ENCODE measurements around the gene RNF150. TPM values are rescaled to one million over a fixed set of nuclear protein-coding genes. Genes with fewer than 3 reads are reported as not detected.

Gene RNF150
- total and polyA plus RNA-seq, 2 of the 8 experiments (the other 6 are each of a cell fraction or from before 2014, with no cell fraction given) = 3.4 to 4.8 TPM

DNA sequence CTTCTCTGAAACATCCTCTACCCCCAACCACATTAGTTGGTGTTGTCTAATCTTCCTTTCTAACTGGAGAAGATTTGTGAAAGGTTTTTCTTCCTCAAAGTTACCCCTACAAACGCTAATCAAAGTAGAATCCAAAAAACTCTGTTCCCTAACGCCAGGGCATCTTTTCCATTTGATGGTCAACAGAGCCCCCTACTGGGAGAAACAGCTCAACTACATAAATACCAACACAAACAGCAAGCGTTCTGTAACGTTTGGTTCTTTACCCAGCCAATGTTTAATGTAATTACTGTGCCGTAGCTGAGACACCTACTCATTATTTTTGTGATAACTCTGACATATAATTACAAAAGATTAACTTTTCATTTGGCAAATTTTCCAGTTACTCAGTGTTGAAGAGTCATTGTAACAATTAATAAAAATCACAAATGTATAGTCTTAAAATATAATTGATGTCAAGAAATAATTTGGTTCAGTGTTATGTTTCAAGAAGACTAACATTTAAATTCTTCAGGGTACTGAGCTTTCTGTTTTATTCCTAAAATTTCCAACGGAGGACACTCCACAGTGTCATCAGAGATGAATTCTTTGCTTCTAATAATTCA, 282.1 kb downstream of the RNF150 start (continued):
- TF ChIP-seq, protein P1, sequence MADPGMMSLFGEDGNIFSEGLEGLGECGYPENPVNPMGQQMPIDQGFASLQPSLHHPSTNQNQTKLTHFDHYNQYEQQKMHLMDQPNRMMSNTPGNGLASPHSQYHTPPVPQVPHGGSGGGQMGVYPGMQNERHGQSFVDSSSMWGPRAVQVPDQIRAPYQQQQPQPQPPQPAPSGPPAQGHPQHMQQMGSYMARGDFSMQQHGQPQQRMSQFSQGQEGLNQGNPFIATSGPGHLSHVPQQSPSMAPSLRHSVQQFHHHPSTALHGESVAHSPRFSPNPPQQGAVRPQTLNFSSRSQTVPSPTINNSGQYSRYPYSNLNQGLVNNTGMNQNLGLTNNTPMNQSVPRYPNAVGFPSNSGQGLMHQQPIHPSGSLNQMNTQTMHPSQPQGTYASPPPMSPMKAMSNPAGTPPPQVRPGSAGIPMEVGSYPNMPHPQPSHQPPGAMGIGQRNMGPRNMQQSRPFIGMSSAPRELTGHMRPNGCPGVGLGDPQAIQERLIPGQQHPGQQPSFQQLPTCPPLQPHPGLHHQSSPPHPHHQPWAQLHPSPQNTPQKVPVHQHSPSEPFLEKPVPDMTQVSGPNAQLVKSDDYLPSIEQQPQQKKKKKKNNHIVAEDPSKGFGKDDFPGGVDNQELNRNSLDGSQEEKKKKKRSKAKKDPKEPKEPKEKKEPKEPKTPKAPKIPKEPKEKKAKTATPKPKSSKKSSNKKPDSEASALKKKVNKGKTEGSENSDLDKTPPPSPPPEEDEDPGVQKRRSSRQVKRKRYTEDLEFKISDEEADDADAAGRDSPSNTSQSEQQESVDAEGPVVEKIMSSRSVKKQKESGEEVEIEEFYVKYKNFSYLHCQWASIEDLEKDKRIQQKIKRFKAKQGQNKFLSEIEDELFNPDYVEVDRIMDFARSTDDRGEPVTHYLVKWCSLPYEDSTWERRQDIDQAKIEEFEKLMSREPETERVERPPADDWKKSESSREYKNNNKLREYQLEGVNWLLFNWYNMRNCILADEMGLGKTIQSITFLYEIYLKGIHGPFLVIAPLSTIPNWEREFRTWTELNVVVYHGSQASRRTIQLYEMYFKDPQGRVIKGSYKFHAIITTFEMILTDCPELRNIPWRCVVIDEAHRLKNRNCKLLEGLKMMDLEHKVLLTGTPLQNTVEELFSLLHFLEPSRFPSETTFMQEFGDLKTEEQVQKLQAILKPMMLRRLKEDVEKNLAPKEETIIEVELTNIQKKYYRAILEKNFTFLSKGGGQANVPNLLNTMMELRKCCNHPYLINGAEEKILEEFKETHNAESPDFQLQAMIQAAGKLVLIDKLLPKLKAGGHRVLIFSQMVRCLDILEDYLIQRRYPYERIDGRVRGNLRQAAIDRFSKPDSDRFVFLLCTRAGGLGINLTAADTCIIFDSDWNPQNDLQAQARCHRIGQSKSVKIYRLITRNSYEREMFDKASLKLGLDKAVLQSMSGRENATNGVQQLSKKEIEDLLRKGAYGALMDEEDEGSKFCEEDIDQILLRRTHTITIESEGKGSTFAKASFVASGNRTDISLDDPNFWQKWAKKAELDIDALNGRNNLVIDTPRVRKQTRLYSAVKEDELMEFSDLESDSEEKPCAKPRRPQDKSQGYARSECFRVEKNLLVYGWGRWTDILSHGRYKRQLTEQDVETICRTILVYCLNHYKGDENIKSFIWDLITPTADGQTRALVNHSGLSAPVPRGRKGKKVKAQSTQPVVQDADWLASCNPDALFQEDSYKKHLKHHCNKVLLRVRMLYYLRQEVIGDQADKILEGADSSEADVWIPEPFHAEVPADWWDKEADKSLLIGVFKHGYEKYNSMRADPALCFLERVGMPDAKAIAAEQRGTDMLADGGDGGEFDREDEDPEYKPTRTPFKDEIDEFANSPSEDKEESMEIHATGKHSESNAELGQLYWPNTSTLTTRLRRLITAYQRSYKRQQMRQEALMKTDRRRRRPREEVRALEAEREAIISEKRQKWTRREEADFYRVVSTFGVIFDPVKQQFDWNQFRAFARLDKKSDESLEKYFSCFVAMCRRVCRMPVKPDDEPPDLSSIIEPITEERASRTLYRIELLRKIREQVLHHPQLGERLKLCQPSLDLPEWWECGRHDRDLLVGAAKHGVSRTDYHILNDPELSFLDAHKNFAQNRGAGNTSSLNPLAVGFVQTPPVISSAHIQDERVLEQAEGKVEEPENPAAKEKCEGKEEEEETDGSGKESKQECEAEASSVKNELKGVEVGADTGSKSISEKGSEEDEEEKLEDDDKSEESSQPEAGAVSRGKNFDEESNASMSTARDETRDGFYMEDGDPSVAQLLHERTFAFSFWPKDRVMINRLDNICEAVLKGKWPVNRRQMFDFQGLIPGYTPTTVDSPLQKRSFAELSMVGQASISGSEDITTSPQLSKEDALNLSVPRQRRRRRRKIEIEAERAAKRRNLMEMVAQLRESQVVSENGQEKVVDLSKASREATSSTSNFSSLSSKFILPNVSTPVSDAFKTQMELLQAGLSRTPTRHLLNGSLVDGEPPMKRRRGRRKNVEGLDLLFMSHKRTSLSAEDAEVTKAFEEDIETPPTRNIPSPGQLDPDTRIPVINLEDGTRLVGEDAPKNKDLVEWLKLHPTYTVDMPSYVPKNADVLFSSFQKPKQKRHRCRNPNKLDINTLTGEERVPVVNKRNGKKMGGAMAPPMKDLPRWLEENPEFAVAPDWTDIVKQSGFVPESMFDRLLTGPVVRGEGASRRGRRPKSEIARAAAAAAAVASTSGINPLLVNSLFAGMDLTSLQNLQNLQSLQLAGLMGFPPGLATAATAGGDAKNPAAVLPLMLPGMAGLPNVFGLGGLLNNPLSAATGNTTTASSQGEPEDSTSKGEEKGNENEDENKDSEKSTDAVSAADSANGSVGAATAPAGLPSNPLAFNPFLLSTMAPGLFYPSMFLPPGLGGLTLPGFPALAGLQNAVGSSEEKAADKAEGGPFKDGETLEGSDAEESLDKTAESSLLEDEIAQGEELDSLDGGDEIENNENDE (IDR thresholded peaks at IDR 0.05; ENCODE audit: insufficient replicate concordance, low read length) = no peak
- TF ChIP-seq CBX5 (IDR thresholded peaks at IDR 0.05; ENCODE audit: low read depth, low read length) = no peak
- no peak for TF ChIP-seq RFX5 (IDR thresholded peaks at IDR 0.05; ENCODE audit: borderline replicate concordance, low read depth, low read length)
- TF ChIP-seq SIX5 (IDR thresholded peaks at IDR 0.05; ENCODE audit: low read depth, low read length) = no peak

All from H1 (cell line).